ENCODE data around the gene GTF3C1. TPM values are rescaled to one million over a fixed set of nuclear protein-coding genes. Genes with fewer than 3 reads are reported as not detected.

The GTF3C1 gene
- total and polyA plus RNA-seq, 2 of the 8 experiments (the other 6 are each of a cell fraction or from before 2014, with no cell fraction given): 89.3 to 126 TPM

DNA sequence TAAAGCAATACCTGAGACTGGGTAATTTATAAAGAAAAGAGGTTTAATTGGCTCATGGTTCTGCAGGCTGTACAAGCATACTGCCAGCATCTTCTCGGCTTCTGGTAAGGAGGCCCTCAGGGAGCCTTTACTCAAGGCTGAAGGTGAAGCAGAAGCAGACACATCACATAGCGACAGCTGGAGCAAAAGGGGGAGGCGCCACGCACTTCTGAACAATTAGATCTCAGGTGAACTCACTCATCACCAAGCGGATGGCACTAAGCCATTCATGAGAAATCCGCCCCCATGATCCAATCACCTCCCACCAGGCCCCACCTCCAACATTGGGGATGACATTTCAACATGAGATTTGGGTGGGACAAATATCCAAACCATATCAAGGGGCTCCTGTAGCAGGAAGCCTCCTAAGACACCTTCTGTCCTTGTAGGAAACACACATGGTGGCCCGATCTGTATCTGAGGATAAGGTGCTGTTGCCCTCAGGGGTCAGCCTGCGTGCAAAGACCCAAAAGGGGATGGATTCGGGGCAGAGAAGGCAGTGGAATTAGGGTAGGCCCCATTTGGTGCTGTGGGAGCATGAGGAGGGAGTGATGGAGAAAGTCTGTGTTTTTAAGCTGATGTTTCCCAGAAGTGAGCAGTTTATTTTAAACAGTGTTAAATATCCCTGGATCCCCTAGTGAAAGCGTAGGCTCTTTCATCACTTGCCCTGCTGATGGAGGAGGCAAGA is 124.8 kb downstream of the GTF3C1 start:
- no peak overlapping the region for H2BK120ac ChIP-seq (replicated peaks; ENCODE audit: low read depth, low read length)
- FAIRE-seq: no peak
- DNase-seq (ENCODE audit: low read depth in 1 of 2, low spot score in 2 of 2): no peak
- TF ChIP-seq SAP30 (IDR thresholded peaks at IDR 0.05; ENCODE audit: insufficient read depth, insufficient replicate concordance, low read length) (no peak), KDM5A (IDR thresholded peaks at IDR 0.05; ENCODE audit: low read length) (no peak), TAF1 (IDR thresholded peaks at IDR 0.05; ENCODE audit: low read depth, low read length) (no peak), YY1 (IDR thresholded peaks at IDR 0.05; ENCODE audit: low read depth, low read length) (no peak)

More for the DNA sequence above, 124.8 kb downstream of the GTF3C1 start:
- Histone ChIP-seq H2AFZ (ENCODE audit: low read length) (no peak overlapping the region), H3K27ac (ENCODE audit: low read depth, low read length) (no peak overlapping the region), H2BK12ac (ENCODE audit: low read depth, low read length) (no peak overlapping the region), H4K5ac (ENCODE audit: insufficient read length, low read depth, low read length) (no peak overlapping the region), H3K36me3 (ENCODE audit: control insufficient read depth in 2 of 4, insufficient read depth in 4 of 4, low read length in 3 of 4) (no peaks in the 10 kb centered on the region), H4K91ac (replicated peaks; ENCODE audit: insufficient read length, low read length) (no peak overlapping the region), H3K56ac (replicated peaks; ENCODE audit: insufficient read length, low read depth, low read length) (no peak overlapping the region), H3K79me1 (ENCODE audit: low read depth, low read length) (no peaks in the 10 kb centered on the region), H2BK5ac (ENCODE audit: low read depth, low read length) (no peak overlapping the region), H4K20me1 (replicated peaks in 1 of 2; ENCODE audit: control insufficient read depth in 1 of 2, insufficient read depth in 2 of 2, low read length in 2 of 2) (no peaks in the 10 kb centered on the region), H3K18ac (ENCODE audit: extremely low read depth, low read length) (no peak overlapping the region), H3K27me3 (replicated peaks in 1 of 4; ENCODE audit: control insufficient read depth in 3 of 4, extremely low read depth in 1 of 4, insufficient read depth in 3 of 4, low read length in 3 of 4) (no peaks in the 10 kb centered on the region), H2BK20ac (ENCODE audit: low read length) (no peak overlapping the region), H2BK15ac (ENCODE audit: low read length) (no peak overlapping the region), H3K4me2 (ENCODE audit: insufficient read depth in 1 of 2, low read depth in 2 of 2, low read length in 2 of 2) (no peak overlapping the region), H3K23me2 (ENCODE audit: low read depth, low read length) (no peaks in the 10 kb centered on the region), H3K79me2 (ENCODE audit: control insufficient read depth in 1 of 2, insufficient read depth in 2 of 2, low read length in 2 of 2) (no peaks in the 10 kb centered on the region), H3K4ac (replicated peaks; ENCODE audit: insufficient read length, low read depth, low read length) (no peak overlapping the region), H4K8ac (ENCODE audit: extremely low read depth, insufficient read depth, low read length) (no peak overlapping the region), H3K9me3 (ENCODE audit: insufficient read depth in 2 of 2, low read depth in 1 of 2, low read length in 1 of 2) (peaks cover 2 to 4% of the 10 kb centered on the region in 2 experiments; a peak in 1 of 4 replicates), H3K14ac (ENCODE audit: insufficient read length) (no peak overlapping the region), H3K9ac (replicated peaks in 1 of 4; ENCODE audit: extremely low read depth in 1 of 4, low read depth in 3 of 4, low read length in 3 of 4) (no peak overlapping the region), H2AK5ac (ENCODE audit: low read depth, low read length) (no peak overlapping the region), H3K4me3 (ENCODE audit: extremely low read depth in 1 of 4, insufficient read depth in 2 of 4, low read depth in 3 of 4, low read length in 4 of 4) (no peak overlapping the region), H3K23ac (ENCODE audit: insufficient read length) (no peak overlapping the region), H3K4me1 (replicated peaks in 1 of 4; ENCODE audit: control insufficient read depth in 3 of 4, insufficient read depth in 4 of 4, low read length in 3 of 4) (no peaks in the 10 kb centered on the region)
- ChIA-PET POLR2A (ENCODE audit: partially characterized antibody) (no interaction called here), CTCF (ENCODE audit: partially characterized antibody) (no interaction called here)
- 90% methylated on average over 10 of the region's 10 CpGs; no CpG with 5 or more reads in 1 of the 2 experiments for WGBS, 2 experiments (ENCODE audit: extremely low coverage in 1 of 2, insufficient coverage in 1 of 2, insufficient read length in 1 of 2, insufficient replicate concordance in 2 of 2, low coverage in 1 of 2, low lambda C conversion rate in 2 of 2, missing lambda C conversion rate in 1 of 2)
